ENCODE measurements around the gene TRMT11. TPM values are rescaled to one million over a fixed set of nuclear protein-coding genes. Genes with fewer than 3 reads are reported as not detected.

TRMT11 gene
- 70.6 and 140 TPM in 2 replicates for total RNA-seq (2014; rRNA removed; shearing (Covaris generic); ENCODE audit: low replicate concordance)

- peak within 1 kb of the TSS; percentile 74 for H3K27ac ChIP-seq (ENCODE audit: low read length)
- H4K20me1 ChIP-seq (ENCODE audit: insufficient read depth, low read depth, low read length): peaks cover 5% of the 10 kb centered on the region
- H3K9me2 ChIP-seq (replicated peaks; ENCODE audit: insufficient read depth, low read length): no peaks in the 10 kb centered on the region
- H2AFZ ChIP-seq (ENCODE audit: low read length): peak within 1 kb of the TSS; percentile 22
- H3K4me1 ChIP-seq (ENCODE audit: low read length): peaks cover 60% of the 10 kb centered on the region
- H3K27me3 ChIP-seq (ENCODE audit: low read length): no peaks in the 10 kb centered on the region
- no peaks in the 10 kb centered on the region for H3K9me3 ChIP-seq (ENCODE audit: low read length)
- H3K4me2 ChIP-seq (ENCODE audit: low read depth, low read length, poor library complexity, severe bottlenecking): peak within 1 kb of the TSS; percentile 90
- H3K4me3 ChIP-seq (ENCODE audit: low read length): peak within 1 kb of the TSS; percentile 78
- H3K79me2 ChIP-seq (ENCODE audit: low read length): peaks cover 65% of the 10 kb centered on the region
- peak; percentile 97 for DNase-seq
- H3K9ac ChIP-seq (ENCODE audit: low read length): peak within 1 kb of the TSS; percentile 82
- H3K36me3 ChIP-seq (ENCODE audit: insufficient read depth, low read length): peaks cover 15% of the 10 kb centered on the region
Observed at GRCh38 chr6:125986301-125987025, at the start of gene TRMT11. TSS of gene TRMT11 (plus strand) at chr6:125986540. CDS start at chr6:125986551, 11 bp downstream.

- H3K27ac ChIP-seq (ENCODE audit: low read length): no peak overlapping the region
- H3K27me3 ChIP-seq (ENCODE audit: low read length): no peaks in the 10 kb centered on the region
- no peaks in the 10 kb centered on the region for H3K79me2 ChIP-seq (ENCODE audit: low read length)
- no peak overlapping the region for H3K4me3 ChIP-seq (ENCODE audit: low read length)
- no peak for DNase-seq
- no peaks in the 10 kb centered on the region for H4K20me1 ChIP-seq (ENCODE audit: insufficient read depth, low read depth, low read length)
- H2AFZ ChIP-seq (ENCODE audit: low read length): no peak overlapping the region
- no peaks in the 10 kb centered on the region for H3K36me3 ChIP-seq (ENCODE audit: insufficient read depth, low read length)
- no peaks in the 10 kb centered on the region for H3K9me2 ChIP-seq (replicated peaks; ENCODE audit: insufficient read depth, low read length)
- no peaks in the 10 kb centered on the region for H3K9me3 ChIP-seq (ENCODE audit: low read length)
- H3K4me1 ChIP-seq (ENCODE audit: low read length): peaks cover 10% of the 10 kb centered on the region
- no peak overlapping the region for H3K9ac ChIP-seq (ENCODE audit: low read length)
- no peak overlapping the region for H3K4me2 ChIP-seq (ENCODE audit: low read depth, low read length, poor library complexity, severe bottlenecking)
Observed at GRCh38 chr6:125939026-125939425, 47.3 kb upstream of the TRMT11 start.

GRCh38 chr6:125939791-125940190 is 46.5 kb upstream of the TRMT11 start:
- peaks cover 10% of the 10 kb centered on the region for H3K4me1 ChIP-seq (ENCODE audit: low read length)
- no peaks in the 10 kb centered on the region for H4K20me1 ChIP-seq (ENCODE audit: insufficient read depth, low read depth, low read length)
- H3K27ac ChIP-seq (ENCODE audit: low read length): no peak overlapping the region
- no peaks in the 10 kb centered on the region for H3K79me2 ChIP-seq (ENCODE audit: low read length)
- H3K9me3 ChIP-seq (ENCODE audit: low read length): no peaks in the 10 kb centered on the region
- no peaks in the 10 kb centered on the region for H3K27me3 ChIP-seq (ENCODE audit: low read length)
- H3K4me3 ChIP-seq (ENCODE audit: low read length): no peak overlapping the region
- no peaks in the 10 kb centered on the region for H3K9me2 ChIP-seq (replicated peaks; ENCODE audit: insufficient read depth, low read length)
- H2AFZ ChIP-seq (ENCODE audit: low read length): no peak overlapping the region
- no peak for DNase-seq
- no peak overlapping the region for H3K4me2 ChIP-seq (ENCODE audit: low read depth, low read length, poor library complexity, severe bottlenecking)
- no peaks in the 10 kb centered on the region for H3K36me3 ChIP-seq (ENCODE audit: insufficient read depth, low read length)
- H3K9ac ChIP-seq (ENCODE audit: low read length): no peak overlapping the region

GRCh38 chr6:125940247-125941041 is 45.9 kb upstream of the TRMT11 start:
- peaks cover 10% of the 10 kb centered on the region for H3K4me1 ChIP-seq (ENCODE audit: low read length)
- H3K79me2 ChIP-seq (ENCODE audit: low read length): no peaks in the 10 kb centered on the region
- H3K27ac ChIP-seq (ENCODE audit: low read length): no peak overlapping the region
- no peaks in the 10 kb centered on the region for H4K20me1 ChIP-seq (ENCODE audit: insufficient read depth, low read depth, low read length)
- no peak for DNase-seq
- H2AFZ ChIP-seq (ENCODE audit: low read length): no peak overlapping the region
- no peaks in the 10 kb centered on the region for H3K36me3 ChIP-seq (ENCODE audit: insufficient read depth, low read length)
- H3K4me3 ChIP-seq (ENCODE audit: low read length): no peak overlapping the region
- H3K4me2 ChIP-seq (ENCODE audit: low read depth, low read length, poor library complexity, severe bottlenecking): no peak overlapping the region
- no peaks in the 10 kb centered on the region for H3K27me3 ChIP-seq (ENCODE audit: low read length)
- H3K9ac ChIP-seq (ENCODE audit: low read length): no peak overlapping the region
- H3K9me3 ChIP-seq (ENCODE audit: low read length): no peaks in the 10 kb centered on the region
- no peaks in the 10 kb centered on the region for H3K9me2 ChIP-seq (replicated peaks; ENCODE audit: insufficient read depth, low read length)

- peaks cover 10% of the 10 kb centered on the region for H3K4me1 ChIP-seq (ENCODE audit: low read length)
- no peaks in the 10 kb centered on the region for H3K27me3 ChIP-seq (ENCODE audit: low read length)
- DNase-seq: no peak
- H3K27ac ChIP-seq (ENCODE audit: low read length): no peak overlapping the region
- H3K4me3 ChIP-seq (ENCODE audit: low read length): no peak overlapping the region
- H3K36me3 ChIP-seq (ENCODE audit: insufficient read depth, low read length): no peaks in the 10 kb centered on the region
- H2AFZ ChIP-seq (ENCODE audit: low read length): no peak overlapping the region; the same call in 1 of the 2 replicates
- H3K9ac ChIP-seq (ENCODE audit: low read length): no peak overlapping the region
- H3K79me2 ChIP-seq (ENCODE audit: low read length): no peaks in the 10 kb centered on the region
- H3K9me2 ChIP-seq (replicated peaks; ENCODE audit: insufficient read depth, low read length): no peaks in the 10 kb centered on the region
- peak overlapping the region; percentile 32 for H3K4me2 ChIP-seq (ENCODE audit: low read depth, low read length, poor library complexity, severe bottlenecking)
- H3K9me3 ChIP-seq (ENCODE audit: low read length): no peaks in the 10 kb centered on the region
- no peaks in the 10 kb centered on the region for H4K20me1 ChIP-seq (ENCODE audit: insufficient read depth, low read depth, low read length)
Observed at GRCh38 chr6:125942672-125943527, 43.4 kb upstream of the TRMT11 start.

GRCh38 chr6:125943528-125944433 is 42.6 kb upstream of the TRMT11 start:
- no peaks in the 10 kb centered on the region for H3K36me3 ChIP-seq (ENCODE audit: insufficient read depth, low read length)
- no peak overlapping the region for H3K4me3 ChIP-seq (ENCODE audit: low read length)
- no peaks in the 10 kb centered on the region for H3K9me3 ChIP-seq (ENCODE audit: low read length)
- H3K27me3 ChIP-seq (ENCODE audit: low read length): no peaks in the 10 kb centered on the region
- H3K4me2 ChIP-seq (ENCODE audit: low read depth, low read length, poor library complexity, severe bottlenecking): no peak overlapping the region
- no peaks in the 10 kb centered on the region for H3K79me2 ChIP-seq (ENCODE audit: low read length)
- no peak overlapping the region for H2AFZ ChIP-seq (ENCODE audit: low read length)
- no peaks in the 10 kb centered on the region for H4K20me1 ChIP-seq (ENCODE audit: insufficient read depth, low read depth, low read length)
- peaks cover 10% of the 10 kb centered on the region for H3K4me1 ChIP-seq (ENCODE audit: low read length)
- H3K9ac ChIP-seq (ENCODE audit: low read length): no peak overlapping the region
- DNase-seq: no peak
- no peaks in the 10 kb centered on the region for H3K9me2 ChIP-seq (replicated peaks; ENCODE audit: insufficient read depth, low read length)
- H3K27ac ChIP-seq (ENCODE audit: low read length): no peak overlapping the region

- no peak overlapping the region for H3K9ac ChIP-seq (ENCODE audit: low read length)
- H3K4me3 ChIP-seq (ENCODE audit: low read length): no peak overlapping the region
- H2AFZ ChIP-seq (ENCODE audit: low read length): no peak overlapping the region
- H3K4me1 ChIP-seq (ENCODE audit: low read length): peaks cover 10% of the 10 kb centered on the region
- H4K20me1 ChIP-seq (ENCODE audit: insufficient read depth, low read depth, low read length): no peaks in the 10 kb centered on the region
- no peak overlapping the region for H3K4me2 ChIP-seq (ENCODE audit: low read depth, low read length, poor library complexity, severe bottlenecking)
- H3K36me3 ChIP-seq (ENCODE audit: insufficient read depth, low read length): no peaks in the 10 kb centered on the region
- H3K27me3 ChIP-seq (ENCODE audit: low read length): no peaks in the 10 kb centered on the region
- no peak overlapping the region for H3K27ac ChIP-seq (ENCODE audit: low read length)
- no peaks in the 10 kb centered on the region for H3K9me3 ChIP-seq (ENCODE audit: low read length)
- no peaks in the 10 kb centered on the region for H3K79me2 ChIP-seq (ENCODE audit: low read length)
- H3K9me2 ChIP-seq (replicated peaks; ENCODE audit: insufficient read depth, low read length): no peaks in the 10 kb centered on the region
- DNase-seq: no peak
Observed at GRCh38 chr6:125944434-125944816, 41.9 kb upstream of the TRMT11 start.

All from Karpas-422 (cell line).